Epithelial cell of esophagus (primary cell): Measurements from ENCODE around the gene LRRC4C.

Source experiments
- DNase-seq: peaks from one replicate; pipeline ENCODE4 v3.0.0; 2010; ENCODE audit warnings: low read depth
- H3K4me3 ChIP-seq: 2 replicates; pipeline ENCODE4 v1.5.1; 2011; ENCODE audit warnings: mild to moderate bottlenecking, low read length, control low read depth
- TF ChIP-seq, protein P1 (sequence below): IDR thresholded peaks from 2 replicates; pipeline ENCODE4 v1.5.1; 2011; ENCODE audit warnings: low read depth, mild to moderate bottlenecking, low read length, control low read depth, inconsistent platforms; ENCODE audit not compliant: insufficient read depth; ENCODE audit errors: missing control alignments

LRRC4C gene

DNA sequence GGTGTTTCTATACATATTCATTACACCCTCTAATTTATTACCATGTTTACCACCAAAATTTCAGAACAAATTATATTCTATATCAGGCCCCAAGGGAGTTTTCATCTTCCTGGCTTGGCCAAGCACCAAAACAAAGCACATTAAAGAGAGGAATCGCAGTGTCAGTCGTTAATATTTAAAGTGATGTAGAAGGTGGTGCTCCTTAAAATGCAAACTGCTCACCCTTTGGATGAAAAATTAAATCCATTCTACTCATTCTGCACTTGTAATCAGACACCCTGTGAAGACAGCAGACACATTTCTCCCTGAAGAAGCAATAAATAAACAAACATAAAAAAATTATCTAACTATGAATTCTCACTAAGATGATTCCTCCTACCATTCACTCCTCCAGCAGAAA lies 113.4 kb downstream of the LRRC4C start:
- TF ChIP-seq, protein P1, sequence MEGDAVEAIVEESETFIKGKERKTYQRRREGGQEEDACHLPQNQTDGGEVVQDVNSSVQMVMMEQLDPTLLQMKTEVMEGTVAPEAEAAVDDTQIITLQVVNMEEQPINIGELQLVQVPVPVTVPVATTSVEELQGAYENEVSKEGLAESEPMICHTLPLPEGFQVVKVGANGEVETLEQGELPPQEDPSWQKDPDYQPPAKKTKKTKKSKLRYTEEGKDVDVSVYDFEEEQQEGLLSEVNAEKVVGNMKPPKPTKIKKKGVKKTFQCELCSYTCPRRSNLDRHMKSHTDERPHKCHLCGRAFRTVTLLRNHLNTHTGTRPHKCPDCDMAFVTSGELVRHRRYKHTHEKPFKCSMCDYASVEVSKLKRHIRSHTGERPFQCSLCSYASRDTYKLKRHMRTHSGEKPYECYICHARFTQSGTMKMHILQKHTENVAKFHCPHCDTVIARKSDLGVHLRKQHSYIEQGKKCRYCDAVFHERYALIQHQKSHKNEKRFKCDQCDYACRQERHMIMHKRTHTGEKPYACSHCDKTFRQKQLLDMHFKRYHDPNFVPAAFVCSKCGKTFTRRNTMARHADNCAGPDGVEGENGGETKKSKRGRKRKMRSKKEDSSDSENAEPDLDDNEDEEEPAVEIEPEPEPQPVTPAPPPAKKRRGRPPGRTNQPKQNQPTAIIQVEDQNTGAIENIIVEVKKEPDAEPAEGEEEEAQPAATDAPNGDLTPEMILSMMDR: no peak
- DNase-seq: no peak
- no peak overlapping the region for H3K4me3 ChIP-seq

DNA sequence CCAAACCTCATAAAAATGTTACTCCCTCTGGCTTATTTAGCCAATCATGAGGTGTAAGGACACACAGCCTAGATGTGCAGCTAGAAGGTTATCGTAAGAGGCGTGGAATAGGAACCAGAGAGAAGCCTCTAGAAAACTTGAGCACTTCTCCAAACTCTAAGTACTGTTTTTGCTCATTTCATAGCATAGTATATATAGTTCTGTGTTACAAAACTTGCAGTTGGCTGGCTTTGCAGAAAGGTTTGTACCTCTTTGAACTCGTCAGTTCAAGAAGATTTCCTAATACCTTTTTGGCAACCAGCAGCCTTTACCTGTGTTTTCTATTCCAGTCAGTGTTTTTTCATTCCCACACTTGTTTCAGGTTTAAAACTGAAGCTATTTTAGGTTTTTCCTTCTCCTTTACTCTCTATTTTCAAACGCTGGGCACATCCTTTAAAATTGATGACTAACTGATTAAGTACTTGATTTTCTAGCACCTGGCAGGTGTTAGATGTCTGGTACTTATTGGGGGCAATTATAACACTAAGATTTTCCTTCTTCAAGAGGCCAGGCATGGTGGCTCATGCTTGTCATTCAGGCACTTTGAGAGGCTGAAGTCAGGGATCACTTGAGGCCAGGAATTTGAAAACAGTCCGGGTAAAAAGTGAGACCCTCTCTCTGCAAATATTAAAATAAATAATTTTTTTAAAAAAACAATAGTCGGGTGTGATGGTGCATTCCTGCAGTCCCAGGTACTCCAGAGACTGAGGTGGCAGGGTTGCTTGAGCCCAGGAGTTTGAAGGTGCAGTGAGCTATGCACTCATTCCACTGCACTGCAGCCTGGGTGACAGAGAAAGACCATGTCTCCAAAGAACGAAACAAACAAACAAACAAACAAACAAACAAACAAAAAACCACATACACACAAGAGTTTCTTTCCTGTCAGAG lies 125.2 kb downstream of the LRRC4C start:
- no peak for DNase-seq
- no peak overlapping the region for H3K4me3 ChIP-seq
- TF ChIP-seq, protein P1: no peak

DNA sequence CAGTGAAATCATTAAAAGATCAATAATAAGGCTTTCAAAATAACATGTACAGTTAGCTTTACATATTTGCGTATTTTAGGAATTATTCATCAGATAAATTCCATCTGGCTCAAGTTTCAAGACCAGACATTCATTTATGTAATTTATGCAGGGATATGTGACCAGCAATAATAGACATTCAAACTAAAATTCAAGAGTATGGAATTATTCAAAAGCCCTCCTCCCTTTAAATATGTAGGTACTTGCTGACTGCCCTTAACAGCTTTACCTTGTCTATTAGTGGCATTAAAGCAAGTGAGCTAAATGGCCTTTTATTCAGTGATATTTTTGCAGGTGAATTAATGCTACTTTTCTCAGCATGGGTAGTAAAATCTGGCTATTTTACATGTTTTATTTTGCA lies 126.1 kb downstream of the LRRC4C start:
- H3K4me3 ChIP-seq: no peak overlapping the region
- TF ChIP-seq, protein P1: no peak
- DNase-seq: no peak

DNA sequence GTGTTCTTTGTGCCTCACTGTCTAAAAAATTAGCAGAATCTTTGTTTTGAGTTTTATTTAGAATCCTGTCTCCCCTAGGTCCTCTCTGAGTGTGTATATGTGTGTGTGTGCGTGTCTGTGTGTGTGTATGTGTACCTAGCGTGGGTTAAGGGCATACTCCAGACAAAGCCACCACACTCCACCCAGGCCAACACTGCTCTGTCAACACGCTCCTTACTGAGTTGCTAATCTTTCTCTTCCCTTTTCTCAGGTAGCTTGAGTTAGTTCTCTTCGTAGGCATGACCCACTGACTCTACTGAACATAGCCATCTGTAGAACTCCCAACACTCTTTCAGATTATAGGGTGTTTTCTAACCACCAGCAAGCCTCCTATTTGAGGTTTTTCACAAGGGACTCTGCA lies 131.1 kb downstream of the LRRC4C start:
- no peak for DNase-seq
- TF ChIP-seq, protein P1: no peak
- no peak overlapping the region for H3K4me3 ChIP-seq

DNA sequence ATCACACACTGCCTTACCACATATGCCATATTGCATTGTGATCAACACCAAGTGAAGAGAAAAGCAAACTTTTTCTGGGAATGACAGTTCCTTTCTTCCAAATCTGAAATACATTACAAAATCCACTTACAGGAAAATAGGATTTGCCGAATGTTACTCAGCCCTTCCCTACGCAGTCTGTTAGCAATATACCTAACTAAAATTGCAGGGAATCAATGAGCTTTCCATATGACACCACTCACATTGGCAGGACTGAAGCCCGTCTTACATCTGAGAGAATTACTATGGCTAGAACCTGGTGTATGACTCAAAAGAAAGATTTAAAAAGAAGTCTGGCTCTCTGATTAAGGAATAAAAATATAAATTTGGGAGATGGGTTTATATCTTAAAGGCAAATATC lies 136.0 kb downstream of the LRRC4C start:
- H3K4me3 ChIP-seq: no peak overlapping the region
- no peak for DNase-seq
- TF ChIP-seq, protein P1: no peak

DNA sequence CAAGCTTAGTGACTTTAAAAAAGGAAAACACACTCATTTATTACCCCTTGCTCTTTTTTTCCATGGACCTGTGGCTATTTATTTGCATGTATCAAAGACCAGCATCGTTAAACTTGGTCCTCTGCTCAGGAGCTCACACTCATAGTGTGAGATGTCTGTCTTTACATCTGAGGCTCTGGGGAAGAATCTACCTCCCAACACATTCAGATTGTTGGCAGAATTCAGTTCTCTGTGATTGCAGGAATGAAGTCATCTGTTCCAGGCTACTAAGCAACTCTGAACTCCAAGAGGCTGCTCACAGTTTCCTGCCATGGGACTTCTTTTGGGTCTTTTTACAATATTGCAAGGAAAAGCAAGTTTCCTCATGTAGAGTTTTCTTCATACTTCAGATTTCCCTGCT lies 138.8 kb downstream of the LRRC4C start:
- no peak for DNase-seq
- TF ChIP-seq, protein P1: no peak
- no peak overlapping the region for H3K4me3 ChIP-seq

DNA sequence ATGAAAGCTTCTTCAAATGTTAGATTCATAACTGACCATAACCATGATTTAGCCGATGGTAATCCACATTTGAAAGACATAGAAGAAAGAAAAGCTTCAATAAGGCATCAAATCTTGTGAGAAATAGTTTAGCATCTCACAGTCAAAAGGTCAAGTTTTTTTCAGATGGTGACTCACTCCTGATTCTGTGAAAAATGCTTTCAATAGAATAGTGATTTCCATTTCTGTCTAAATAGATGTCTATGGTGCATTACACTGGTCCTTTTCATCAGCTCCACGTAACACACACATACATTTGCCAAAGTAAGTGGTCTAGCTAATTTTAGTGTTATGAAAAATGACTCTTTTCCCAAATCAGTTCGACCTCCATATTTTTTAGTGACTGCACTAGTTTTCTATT lies 139.2 kb downstream of the LRRC4C start:
- no peak for DNase-seq
- no peak overlapping the region for H3K4me3 ChIP-seq
- TF ChIP-seq, protein P1: no peak
